Thyroid gland (tissue), 4 donors: ENCODE data around the gene MUC20.

Experiments used
- POLR2A ChIP-seq, 2 donors: fragments of 450-650 bp; IDR thresholded peaks; one replicate each; pipeline ENCODE4 v1.6.1; 2017; ENCODE audit warnings: antibody characterized with exemption in 2 of 2, mild to moderate bottlenecking in 2 of 2, moderate library complexity in 1 of 2
- TF ChIP-seq, protein P1 (sequence below), 6 experiments: fragments of 200-600 bp in 3 of 6; fragments of 450-650 bp in 3 of 6; sonication (generic) in 3 of 6; IDR thresholded peaks; one replicate each; pipeline ENCODE4 v1.5.1; 2016 to 2019; ENCODE audit warnings: antibody characterized with exemption in 6 of 6, mild to moderate bottlenecking in 2 of 6, inconsistent platforms in 1 of 6, moderate library complexity in 1 of 6

DNA sequence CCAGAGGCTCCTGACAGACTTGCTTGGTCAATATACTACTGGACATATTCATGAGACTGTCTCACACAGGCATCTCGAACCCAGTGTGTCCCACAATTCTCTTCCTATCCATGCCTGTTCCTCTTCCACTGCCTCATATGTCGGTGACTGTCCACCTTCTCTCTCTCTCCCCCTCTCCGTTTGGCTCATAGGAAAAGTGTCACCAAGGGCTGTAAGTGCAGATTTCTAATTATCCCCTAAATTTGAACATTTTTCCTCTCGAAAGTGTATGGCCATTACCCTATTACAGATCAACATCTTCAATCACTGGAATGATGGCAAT lies 22.5 kb upstream of the MUC20 start:
- TF ChIP-seq, protein P1, sequence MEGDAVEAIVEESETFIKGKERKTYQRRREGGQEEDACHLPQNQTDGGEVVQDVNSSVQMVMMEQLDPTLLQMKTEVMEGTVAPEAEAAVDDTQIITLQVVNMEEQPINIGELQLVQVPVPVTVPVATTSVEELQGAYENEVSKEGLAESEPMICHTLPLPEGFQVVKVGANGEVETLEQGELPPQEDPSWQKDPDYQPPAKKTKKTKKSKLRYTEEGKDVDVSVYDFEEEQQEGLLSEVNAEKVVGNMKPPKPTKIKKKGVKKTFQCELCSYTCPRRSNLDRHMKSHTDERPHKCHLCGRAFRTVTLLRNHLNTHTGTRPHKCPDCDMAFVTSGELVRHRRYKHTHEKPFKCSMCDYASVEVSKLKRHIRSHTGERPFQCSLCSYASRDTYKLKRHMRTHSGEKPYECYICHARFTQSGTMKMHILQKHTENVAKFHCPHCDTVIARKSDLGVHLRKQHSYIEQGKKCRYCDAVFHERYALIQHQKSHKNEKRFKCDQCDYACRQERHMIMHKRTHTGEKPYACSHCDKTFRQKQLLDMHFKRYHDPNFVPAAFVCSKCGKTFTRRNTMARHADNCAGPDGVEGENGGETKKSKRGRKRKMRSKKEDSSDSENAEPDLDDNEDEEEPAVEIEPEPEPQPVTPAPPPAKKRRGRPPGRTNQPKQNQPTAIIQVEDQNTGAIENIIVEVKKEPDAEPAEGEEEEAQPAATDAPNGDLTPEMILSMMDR (IDR thresholded peaks at IDR 0.05): no peak
- TF ChIP-seq POLR2A (IDR thresholded peaks at IDR 0.05): no peak
